Colonic mucosa (tissue), 4 donors: ENCODE data around the gene SLC17A9. TPM values are rescaled to one million over a fixed set of nuclear protein-coding genes. Genes with fewer than 3 reads are reported as not detected.

Experiments used
- DNase-seq: peaks from one replicate; pipeline ENCODE4 v3.0.0-alpha.2; 2020
- H3K27ac ChIP-seq: fragments of 200-600 bp; one replicate; pipeline ENCODE4 v1.8.0; 2021
- H3K27me3 ChIP-seq: fragments of 200-600 bp; one replicate; pipeline ENCODE4 v1.8.0; 2021
- H3K36me3 ChIP-seq: fragments of 200-600 bp; one replicate; pipeline ENCODE4 v1.8.0; 2021
- H3K4me1 ChIP-seq: fragments of 200-600 bp; one replicate; pipeline ENCODE4 v1.8.0; 2021; ENCODE audit warnings: mild to moderate bottlenecking
- H3K4me3 ChIP-seq: fragments of 200-600 bp; one replicate; pipeline ENCODE4 v1.8.0; 2021
- H3K9ac ChIP-seq, 2 donors: one replicate each; pipeline ENCODE4 v1.7.0; 2013; ENCODE audit warnings: control low read depth in 2 of 2, low read depth in 2 of 2, low read length in 2 of 2
- H3K9me3 ChIP-seq: fragments of 200-600 bp; one replicate; pipeline ENCODE4 v1.8.0; 2021
- CTCF ChIP-seq: fragments of 200-600 bp; IDR thresholded peaks from one replicate; pipeline ENCODE4 v1.8.0; 2022; ENCODE audit warnings: antibody characterized with exemption, mild to moderate bottlenecking
- intact Hi-C: fragments of 100-400 bp; cut with DNase I; formaldehyde crosslinking; loops from one replicate; pipeline ENCODE4 v1.14.1; 2022
- total RNA-seq, 2 donors: library from RNA; stranded (reverse); fragmentation: NEBNext Ultra II Directional in 1 of 2; extraction: Animal tissue kit (Norgen Biotek cat#: 25700) in 1 of 2; gene quantifications; one replicate each; pipeline ENCODE4 v1.2.1, GENCODE V29; 2021
- donor health status: healthy.
- donor health status: DM: no; HTN: no; CAD: no.
- donor health status: DM: no; HTN: no; CAD: no.

The SLC17A9 gene
- total RNA-seq, 2 donors from 2014 or later, result 23.1 to 54.7 TPM

GRCh38 chr20:62943396-62943795 lies 9.1 kb upstream of the SLC17A9 start:
- Histone ChIP-seq H3K4me3 (no peak overlapping the region), H3K4me1 (peaks cover 11% of the 10 kb centered on the region), H3K27ac (no peak overlapping the region), H3K9ac (no peak overlapping the region), H3K27me3 (no peaks in the 10 kb centered on the region), H3K36me3 (peaks cover 5% of the 10 kb centered on the region), H3K9me3 (no peaks in the 10 kb centered on the region)
- TF ChIP-seq CTCF, result no peak
- intact Hi-C loops, result no loop called here
- DNase-seq, result no peak

DNA sequence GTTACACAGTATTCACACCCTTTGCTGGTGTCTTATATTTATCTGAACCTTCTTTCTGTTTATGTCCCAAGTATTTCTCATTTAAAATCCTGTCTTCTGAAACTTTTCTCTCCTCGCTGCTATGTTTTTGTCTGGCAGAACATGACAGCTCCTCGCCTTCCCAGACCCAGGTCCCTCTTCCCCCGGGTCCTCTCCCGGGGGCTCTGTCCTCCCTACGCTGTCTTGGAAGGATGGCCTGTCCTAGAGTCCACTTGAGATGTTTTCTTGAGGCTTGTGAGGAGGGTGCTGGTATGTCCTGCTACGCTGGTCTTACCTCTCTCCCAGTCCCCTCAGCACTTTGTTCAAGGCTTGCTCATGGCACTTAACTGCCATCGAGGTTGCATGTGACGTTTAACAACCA lies 8.3 kb upstream of the SLC17A9 start:
- H3K36me3 ChIP-seq, result peaks cover 5% of the 10 kb centered on the region
- no peak overlapping the region for H3K27ac ChIP-seq
- no peak overlapping the region for H3K9ac ChIP-seq
- H3K27me3 ChIP-seq, result no peaks in the 10 kb centered on the region
- H3K4me1 ChIP-seq, result peaks cover 8% of the 10 kb centered on the region
- TF ChIP-seq CTCF, result no peak
- H3K9me3 ChIP-seq, result no peaks in the 10 kb centered on the region
- no peak overlapping the region for H3K4me3 ChIP-seq
- intact Hi-C loops, result no loop called here
- no peak for DNase-seq

DNA sequence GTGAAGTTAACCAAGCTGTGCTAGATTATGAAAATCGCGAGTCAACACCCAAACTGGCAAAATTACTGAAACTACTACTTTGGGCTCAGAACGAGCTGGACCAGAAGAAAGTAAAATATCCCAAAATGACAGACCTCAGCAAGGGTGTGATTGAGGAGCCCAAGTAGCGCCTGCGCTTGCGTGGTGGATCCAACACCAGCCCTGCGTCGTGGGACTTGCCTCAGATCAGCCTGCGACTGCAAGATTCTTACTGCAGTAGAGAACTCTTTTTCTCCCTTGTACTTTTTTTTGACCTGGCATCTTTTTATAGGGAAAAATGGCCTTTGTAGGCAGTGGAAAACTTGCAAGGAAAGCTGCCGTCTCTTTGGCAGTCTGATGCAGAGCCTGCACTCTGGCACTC lies 7.8 kb upstream of the SLC17A9 start:
- Histone ChIP-seq H3K4me3 (no peak overlapping the region), H3K27me3 (no peaks in the 10 kb centered on the region), H3K9me3 (no peaks in the 10 kb centered on the region), H3K9ac (no peak overlapping the region), H3K36me3 (peaks cover 5% of the 10 kb centered on the region), H3K27ac (no peak overlapping the region), H3K4me1 (peaks cover 2% of the 10 kb centered on the region)
- no peak for TF ChIP-seq CTCF
- intact Hi-C loops, result no loop called here
- DNase-seq, result no peak

DNA sequence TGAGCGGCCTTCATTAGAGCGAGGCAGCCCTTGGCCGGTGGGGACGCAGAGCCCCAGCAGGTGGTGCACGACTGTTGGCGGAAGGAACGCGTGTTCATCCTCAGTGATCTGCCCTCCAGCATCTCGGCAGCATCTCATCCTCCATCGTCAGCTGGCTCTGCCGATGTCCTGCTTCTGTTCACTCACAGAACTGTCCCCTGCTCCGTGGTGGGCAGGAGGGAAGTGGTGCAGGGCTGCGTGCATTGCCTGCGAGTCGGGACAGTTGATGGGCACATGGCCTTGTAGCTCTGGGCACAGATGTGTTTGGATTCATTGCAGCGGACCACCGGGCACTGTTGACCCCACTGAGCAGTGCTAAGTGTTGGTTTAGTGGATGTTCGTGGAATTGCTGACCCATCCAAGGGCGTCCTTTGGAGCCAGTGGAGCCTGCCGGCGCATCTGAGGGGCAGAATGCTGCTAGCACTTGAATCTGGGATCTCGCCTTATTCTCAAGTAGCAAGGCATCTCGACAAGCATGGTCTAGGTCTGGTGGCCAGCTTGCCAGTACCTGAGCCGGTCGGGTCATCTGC lies 6.7 kb upstream of the SLC17A9 start:
- TF ChIP-seq CTCF, result no peak
- no peaks in the 10 kb centered on the region for H3K4me1 ChIP-seq
- no peak overlapping the region for H3K4me3 ChIP-seq
- no peaks in the 10 kb centered on the region for H3K9me3 ChIP-seq
- no peak overlapping the region for H3K9ac ChIP-seq
- no peak overlapping the region for H3K27ac ChIP-seq
- peaks cover 5% of the 10 kb centered on the region for H3K36me3 ChIP-seq
- DNase-seq, result no peak
- no peaks in the 10 kb centered on the region for H3K27me3 ChIP-seq
- intact Hi-C loops, result no loop called here

DNA sequence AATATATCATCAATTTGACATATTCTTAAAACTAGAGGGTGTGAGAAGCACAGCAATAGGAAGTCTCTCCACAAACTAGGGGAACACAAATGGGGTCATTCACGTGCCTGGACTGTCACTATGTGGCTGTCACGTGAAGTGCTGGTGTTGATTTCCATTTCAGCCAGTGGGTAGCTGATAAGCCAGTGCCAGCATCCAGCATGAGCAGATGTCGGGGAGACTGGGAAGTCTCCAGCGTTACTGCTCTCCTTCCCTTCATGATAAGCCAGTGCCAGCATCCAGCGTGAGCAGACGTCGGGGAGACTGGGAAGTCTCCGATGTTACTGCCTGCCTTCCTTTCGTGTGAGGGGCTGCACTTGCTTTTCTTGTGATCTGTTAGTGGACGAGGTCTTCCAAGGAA lies 5.6 kb upstream of the SLC17A9 start:
- no peaks in the 10 kb centered on the region for H3K27me3 ChIP-seq
- no peak for TF ChIP-seq CTCF
- H3K9me3 ChIP-seq, result no peaks in the 10 kb centered on the region
- H3K4me1 ChIP-seq, result peaks cover 1% of the 10 kb centered on the region
- no peak for DNase-seq
- H3K4me3 ChIP-seq, result no peak overlapping the region
- no peak overlapping the region for H3K27ac ChIP-seq
- H3K36me3 ChIP-seq, result peaks cover 5% of the 10 kb centered on the region
- intact Hi-C loops, result no loop called here
- no peak overlapping the region for H3K9ac ChIP-seq
